GM12801 (cell line): ENCODE results near the gene NR6A1.

Experiments
- TF ChIP-seq, protein P1 (sequence below): IDR thresholded peaks from one replicate; pipeline ENCODE4 v1.5.1; 2011; ENCODE audit warnings: control low read depth; ENCODE audit not compliant: insufficient read length; ENCODE audit errors: extremely low read depth

NR6A1 gene

DNA sequence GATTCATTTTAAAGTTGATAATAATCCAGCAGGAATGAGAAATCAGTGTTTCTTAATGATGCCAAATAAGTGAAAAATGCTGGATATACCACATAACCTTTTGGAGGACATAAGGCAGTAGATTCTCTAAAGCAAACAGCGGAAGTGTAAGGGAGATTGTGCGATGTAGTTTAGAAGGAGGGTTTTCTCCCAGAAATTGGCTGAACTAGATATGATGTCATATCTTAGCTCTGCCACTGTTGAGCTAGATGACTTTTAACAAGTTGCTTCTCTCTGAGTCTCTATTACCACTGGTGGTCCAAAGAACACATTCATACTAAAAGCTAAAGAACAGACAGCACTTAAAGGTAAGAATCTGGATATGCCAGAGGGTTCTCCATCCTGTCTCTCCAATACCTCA lies 107.0 kb downstream of the NR6A1 start:
- TF ChIP-seq, protein P1, sequence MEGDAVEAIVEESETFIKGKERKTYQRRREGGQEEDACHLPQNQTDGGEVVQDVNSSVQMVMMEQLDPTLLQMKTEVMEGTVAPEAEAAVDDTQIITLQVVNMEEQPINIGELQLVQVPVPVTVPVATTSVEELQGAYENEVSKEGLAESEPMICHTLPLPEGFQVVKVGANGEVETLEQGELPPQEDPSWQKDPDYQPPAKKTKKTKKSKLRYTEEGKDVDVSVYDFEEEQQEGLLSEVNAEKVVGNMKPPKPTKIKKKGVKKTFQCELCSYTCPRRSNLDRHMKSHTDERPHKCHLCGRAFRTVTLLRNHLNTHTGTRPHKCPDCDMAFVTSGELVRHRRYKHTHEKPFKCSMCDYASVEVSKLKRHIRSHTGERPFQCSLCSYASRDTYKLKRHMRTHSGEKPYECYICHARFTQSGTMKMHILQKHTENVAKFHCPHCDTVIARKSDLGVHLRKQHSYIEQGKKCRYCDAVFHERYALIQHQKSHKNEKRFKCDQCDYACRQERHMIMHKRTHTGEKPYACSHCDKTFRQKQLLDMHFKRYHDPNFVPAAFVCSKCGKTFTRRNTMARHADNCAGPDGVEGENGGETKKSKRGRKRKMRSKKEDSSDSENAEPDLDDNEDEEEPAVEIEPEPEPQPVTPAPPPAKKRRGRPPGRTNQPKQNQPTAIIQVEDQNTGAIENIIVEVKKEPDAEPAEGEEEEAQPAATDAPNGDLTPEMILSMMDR = no peak

GRCh38 chr9:124663046-124663961 lies 107.8 kb downstream of the NR6A1 start:
- TF ChIP-seq, protein P1 = no peak

DNA sequence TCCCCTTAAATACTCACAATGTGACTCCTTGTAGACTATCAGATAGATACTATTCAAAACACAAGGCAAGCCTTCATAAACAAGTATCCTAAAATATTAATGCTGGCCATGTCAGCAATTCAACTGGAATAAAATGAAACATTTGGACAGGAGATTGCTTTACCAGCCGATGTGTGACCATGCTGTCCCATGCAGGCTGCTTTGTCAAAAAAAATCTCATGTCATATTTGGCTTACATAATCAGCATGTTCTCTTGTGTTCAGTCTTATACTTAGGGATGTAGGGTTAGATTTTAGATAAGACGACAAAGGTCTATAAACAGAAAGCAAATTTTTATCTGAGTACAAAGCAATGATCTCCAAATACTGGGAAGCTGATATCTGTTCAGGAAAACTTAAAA lies 108.5 kb downstream of the NR6A1 start:
- TF ChIP-seq, protein P1 = no peak

DNA sequence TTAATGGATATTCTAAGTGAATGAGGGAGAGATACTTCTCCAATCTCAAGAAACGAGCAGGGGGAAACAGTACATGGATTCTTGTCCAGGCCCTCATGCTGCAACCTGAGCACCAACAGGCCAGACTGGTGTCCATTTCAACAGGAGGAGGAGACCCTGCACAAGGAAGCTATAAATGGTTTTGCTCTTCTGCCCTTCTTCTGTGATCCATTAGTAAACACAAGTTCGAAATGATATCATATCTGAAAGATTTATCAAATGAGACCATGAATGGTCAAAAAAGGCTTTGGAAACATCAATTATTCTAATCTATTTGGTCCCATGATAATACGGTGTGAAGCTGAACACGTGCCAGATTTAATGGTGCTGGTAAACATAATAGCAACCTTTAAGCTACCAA lies 109.8 kb downstream of the NR6A1 start:
- TF ChIP-seq, protein P1 = no peak

- TF ChIP-seq, protein P1 = no peak
Measured at GRCh38 chr9:124660341-124660801, 110.7 kb downstream of the NR6A1 start.

DNA sequence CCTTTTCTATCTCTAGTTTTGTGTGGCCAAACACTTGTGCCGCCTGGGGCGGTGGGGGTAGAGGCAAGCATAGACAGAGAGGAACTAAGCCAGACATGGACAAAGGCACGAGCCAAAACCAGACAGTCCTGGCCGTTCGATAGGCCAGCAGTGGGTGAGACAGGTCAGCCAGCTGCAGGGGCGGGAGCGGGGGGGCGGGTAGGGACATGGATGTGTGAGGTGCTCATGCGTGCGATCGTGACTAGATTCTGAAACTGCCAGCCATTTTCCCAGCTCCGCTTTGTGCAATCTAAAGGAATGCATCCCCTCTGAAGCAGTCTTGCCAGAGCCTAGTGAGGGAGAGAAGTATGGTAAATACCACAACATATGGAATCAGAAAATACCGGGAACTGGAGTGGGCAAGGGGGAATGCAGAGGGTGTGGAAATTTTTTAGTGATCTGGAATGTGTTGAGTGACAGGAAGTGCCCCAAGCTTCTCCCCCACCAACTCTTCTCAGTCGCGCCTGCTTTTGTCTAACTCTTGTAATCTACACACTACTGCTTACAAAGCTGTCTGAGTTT lies 111.9 kb downstream of the NR6A1 start:
- TF ChIP-seq, protein P1 = no peak

GRCh38 chr9:124658165-124659017 lies 112.7 kb downstream of the NR6A1 start:
- TF ChIP-seq, protein P1 = no peak
